ENCODE results near the gene BCL2L1. TPM values are rescaled to one million over a fixed set of nuclear protein-coding genes. Genes with fewer than 3 reads are reported as not detected.
"Not testable (repeated sequence)": the region's sequence is repeated elsewhere in the genome, so short reads cannot be mapped to it uniquely, and the experiment has no call there.

Gene BCL2L1
- total RNA-seq, 1 donor from 2014 or later: 66.6 TPM

DNA sequence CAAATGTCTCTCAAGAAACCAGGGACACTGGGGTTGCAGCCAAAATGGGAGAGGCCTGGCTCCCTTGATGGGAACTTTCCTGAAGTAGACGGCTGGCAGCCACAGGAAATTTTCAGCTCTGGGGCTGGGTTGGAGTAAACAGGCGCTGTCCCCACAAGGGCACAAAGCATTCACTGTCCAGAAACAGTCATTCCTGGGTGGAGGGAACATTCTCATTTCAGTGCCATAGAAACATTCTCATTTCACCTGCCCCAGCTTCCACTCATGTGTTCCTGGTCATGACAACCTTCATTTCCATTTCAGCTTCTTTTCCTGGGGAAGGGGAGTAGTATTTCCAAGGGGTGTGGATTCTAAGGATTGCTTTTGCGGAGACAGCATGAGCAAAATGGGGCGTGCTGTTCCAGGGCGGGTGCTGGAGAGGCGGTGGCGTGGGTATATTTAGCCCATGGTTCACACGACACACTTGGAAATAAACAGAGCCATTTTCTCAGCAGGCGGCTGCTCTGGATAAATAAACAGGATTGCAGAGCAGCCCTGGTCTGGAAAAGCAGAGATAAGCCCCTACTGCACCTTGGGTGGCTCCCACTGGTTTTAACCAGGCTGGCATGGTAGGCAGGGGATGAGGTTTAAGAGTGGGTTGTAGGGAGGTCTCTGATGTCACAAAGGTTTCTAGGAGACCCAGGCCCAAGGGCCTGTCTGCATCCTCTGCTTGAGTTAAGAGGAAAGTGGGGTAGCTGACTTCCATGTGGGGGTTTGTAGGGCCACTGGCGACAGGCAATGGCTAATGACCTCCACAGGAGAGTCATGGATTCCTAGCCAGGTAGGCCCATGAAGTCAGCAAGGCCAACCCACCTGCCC is 52.1 kb downstream of the BCL2L1 start:
- no peak for DNase-seq (ENCODE audit: low spot score in 2 of 2, unreplicated experiment in 2 of 2)
- TF ChIP-seq, protein P1, sequence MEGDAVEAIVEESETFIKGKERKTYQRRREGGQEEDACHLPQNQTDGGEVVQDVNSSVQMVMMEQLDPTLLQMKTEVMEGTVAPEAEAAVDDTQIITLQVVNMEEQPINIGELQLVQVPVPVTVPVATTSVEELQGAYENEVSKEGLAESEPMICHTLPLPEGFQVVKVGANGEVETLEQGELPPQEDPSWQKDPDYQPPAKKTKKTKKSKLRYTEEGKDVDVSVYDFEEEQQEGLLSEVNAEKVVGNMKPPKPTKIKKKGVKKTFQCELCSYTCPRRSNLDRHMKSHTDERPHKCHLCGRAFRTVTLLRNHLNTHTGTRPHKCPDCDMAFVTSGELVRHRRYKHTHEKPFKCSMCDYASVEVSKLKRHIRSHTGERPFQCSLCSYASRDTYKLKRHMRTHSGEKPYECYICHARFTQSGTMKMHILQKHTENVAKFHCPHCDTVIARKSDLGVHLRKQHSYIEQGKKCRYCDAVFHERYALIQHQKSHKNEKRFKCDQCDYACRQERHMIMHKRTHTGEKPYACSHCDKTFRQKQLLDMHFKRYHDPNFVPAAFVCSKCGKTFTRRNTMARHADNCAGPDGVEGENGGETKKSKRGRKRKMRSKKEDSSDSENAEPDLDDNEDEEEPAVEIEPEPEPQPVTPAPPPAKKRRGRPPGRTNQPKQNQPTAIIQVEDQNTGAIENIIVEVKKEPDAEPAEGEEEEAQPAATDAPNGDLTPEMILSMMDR (IDR thresholded peaks at IDR 0.05; ENCODE audit: unreplicated experiment): no peak
- Mint-ChIP-seq H3K27ac (no peak overlapping the region), H3K36me3 (peaks cover 10% of the 10 kb centered on the region), H3K4me3 (no peak overlapping the region), H3K27me3 (ENCODE audit: low read depth) (no peaks in the 10 kb centered on the region), H3K9me3 (no peaks in the 10 kb centered on the region), H3K4me1 (peaks cover 7% of the 10 kb centered on the region)

DNA sequence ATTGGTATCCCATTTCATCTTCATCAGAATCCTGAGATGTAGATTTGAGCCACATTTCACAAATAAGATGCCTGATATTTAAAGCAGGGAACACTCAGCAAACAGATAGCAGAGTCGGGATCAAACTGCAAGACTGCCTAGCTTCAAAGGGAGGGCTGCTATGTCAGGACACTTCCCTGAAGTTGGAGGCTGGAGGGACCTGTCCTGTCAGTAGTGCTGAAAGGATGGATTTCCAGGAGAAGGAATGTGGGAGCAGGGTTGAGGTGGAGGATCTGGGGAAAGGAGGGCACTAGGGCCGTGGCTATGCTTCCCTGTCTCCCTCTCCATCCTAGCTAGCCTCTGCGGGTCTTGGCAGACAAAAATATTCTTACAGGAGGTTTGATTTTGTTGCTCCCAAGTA is 52.8 kb downstream of the BCL2L1 start:
- Mint-ChIP-seq H3K9me3 (no peaks in the 10 kb centered on the region), H3K4me3 (no peak overlapping the region), H3K27me3 (ENCODE audit: low read depth) (no peaks in the 10 kb centered on the region), H3K27ac (no peak overlapping the region), H3K36me3 (peaks cover 11% of the 10 kb centered on the region), H3K4me1 (peaks cover under 1% of the 10 kb centered on the region)
- DNase-seq (ENCODE audit: low spot score in 2 of 2, unreplicated experiment in 2 of 2): no peak
- TF ChIP-seq, protein P1 (IDR thresholded peaks at IDR 0.05; ENCODE audit: unreplicated experiment): no peak

DNA sequence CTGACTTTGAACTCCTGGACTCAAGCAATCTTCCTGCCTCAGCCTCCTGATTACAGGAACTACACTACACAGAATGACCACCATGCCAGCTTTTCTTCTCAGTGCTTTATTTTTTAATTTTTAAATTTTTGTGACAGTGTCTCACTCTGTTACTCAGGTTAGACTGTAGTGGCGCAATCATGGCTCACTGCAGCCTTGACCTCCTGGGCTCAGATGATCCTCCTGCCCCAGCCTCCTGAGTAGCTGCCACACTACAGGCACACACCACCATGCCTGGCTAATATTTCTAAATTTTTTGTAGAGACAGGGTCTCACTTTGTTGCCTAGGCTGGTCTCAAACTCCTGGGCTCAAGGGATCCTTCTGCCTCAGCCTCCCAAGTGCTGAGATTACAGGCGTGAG is 53.7 kb downstream of the BCL2L1 start:
- H3K4me3 Mint-ChIP-seq; H3K27me3 Mint-ChIP-seq (ENCODE audit: low read depth); H3K9me3 Mint-ChIP-seq; H3K27ac Mint-ChIP-seq; H3K4me1 Mint-ChIP-seq; DNase-seq (ENCODE audit: low spot score in 2 of 2, unreplicated experiment in 2 of 2): not testable (repeated sequence)
- peaks cover 11% of the 10 kb centered on the region for H3K36me3 Mint-ChIP-seq

DNA sequence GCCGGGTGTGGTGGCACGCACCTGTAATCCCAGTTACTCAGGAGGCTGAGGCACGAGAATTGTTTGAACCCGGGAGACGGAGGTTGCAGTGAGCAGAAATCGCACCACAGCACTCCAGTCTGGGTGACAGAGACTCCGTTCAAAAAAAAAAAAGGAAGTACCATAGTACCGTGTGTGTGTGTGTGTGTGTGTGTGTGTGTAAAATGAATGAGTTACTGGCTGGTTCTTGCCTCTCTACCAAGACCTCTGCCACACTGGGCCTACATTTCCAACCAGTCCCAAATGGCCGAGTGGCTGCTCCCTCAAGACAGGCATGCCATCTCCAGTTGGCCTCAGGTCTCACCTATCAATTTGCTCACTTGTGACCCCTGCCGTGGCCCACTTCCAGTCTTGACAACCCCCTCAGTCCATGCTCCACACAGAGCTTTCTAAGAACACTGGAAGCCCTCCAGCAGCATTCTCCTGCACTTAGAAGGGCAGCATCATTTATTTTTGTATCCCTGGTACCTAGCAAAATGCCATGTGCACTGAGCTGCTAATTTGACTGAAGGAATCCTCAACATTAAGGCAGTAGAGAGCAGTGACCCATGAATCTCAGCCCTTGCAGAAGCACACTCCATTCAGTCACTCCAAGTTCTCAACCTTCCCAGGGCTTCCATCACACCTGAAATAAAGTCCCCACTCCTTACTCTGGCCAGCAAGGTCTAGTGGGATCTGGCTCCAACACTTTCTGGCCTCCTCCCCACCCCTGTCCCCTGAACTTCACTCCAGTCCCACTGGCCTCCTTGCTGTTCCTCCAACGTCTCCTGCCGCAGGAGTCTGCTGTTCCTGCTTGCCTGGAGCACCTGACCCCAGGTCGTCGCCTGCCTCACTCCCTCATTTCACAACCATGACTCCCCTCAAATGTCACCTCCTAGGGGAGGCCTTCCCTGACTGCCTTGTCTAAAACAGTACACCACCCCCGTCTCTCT is 55.1 kb downstream of the BCL2L1 start:
- no peaks in the 10 kb centered on the region for H3K9me3 Mint-ChIP-seq
- H3K36me3 Mint-ChIP-seq: peaks cover 11% of the 10 kb centered on the region
- no peak overlapping the region for H3K4me3 Mint-ChIP-seq
- H3K27ac Mint-ChIP-seq: peak overlapping the region; percentile 66
- no peak for DNase-seq (ENCODE audit: low spot score in 2 of 2, unreplicated experiment in 2 of 2)
- H3K4me1 Mint-ChIP-seq: peaks cover 7% of the 10 kb centered on the region
- TF ChIP-seq, protein P1 (IDR thresholded peaks at IDR 0.05; ENCODE audit: unreplicated experiment): no peak
- H3K27me3 Mint-ChIP-seq (ENCODE audit: low read depth): no peaks in the 10 kb centered on the region

DNA sequence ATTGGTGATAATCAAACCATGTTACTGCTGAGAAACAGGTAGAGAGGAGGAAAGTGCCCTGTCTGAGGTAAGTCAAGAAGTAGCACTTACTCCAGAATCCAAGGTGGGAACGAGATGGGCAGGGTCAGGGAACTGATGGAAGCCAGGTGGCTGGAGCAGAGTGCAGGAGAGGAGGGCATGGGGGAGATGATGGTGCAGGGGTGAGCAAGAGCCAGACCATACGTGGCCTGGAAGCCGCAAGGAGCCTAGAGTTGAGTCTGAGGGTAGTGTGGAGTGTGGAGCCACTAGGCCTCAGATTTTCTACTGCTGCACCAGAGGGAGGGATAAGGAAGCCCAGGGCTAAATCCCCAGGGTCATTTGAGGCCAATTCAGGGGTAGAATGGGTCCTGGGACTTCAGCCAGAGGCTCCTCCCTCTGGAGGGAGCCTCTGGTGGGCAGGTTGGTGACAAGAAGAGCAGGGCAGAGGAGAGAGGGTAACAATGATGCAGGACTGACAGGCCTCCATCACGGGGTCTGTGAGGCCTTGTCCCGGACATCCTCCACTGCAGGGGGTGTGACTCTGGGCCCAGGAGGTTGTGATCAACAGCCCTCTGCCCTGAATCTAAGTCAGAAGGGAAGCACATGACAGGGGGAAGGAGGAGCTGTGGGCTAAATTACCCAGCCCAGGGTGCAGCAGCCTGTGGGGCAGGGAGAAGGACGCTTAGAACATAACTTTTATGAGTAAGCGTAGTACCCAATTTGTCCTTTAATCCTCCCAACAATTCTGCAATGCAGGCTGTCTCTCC is 56.2 kb downstream of the BCL2L1 start:
- Mint-ChIP-seq H3K27me3 (ENCODE audit: low read depth) (no peaks in the 10 kb centered on the region), H3K36me3 (peaks cover 11% of the 10 kb centered on the region), H3K4me3 (no peak overlapping the region), H3K4me1 (peaks cover 17% of the 10 kb centered on the region), H3K9me3 (no peaks in the 10 kb centered on the region), H3K27ac (no peak overlapping the region)
- DNase-seq (ENCODE audit: low spot score in 2 of 2, unreplicated experiment in 2 of 2): no peak
- TF ChIP-seq, protein P1 (IDR thresholded peaks at IDR 0.05; ENCODE audit: unreplicated experiment): no peak

All from mesothelial cell of epicardium (in vitro differentiated cells).